Measurements from ENCODE around the gene FRAS1. TPM values are rescaled to one million over a fixed set of nuclear protein-coding genes. Genes with fewer than 3 reads are reported as not detected.
"Not testable (repeated sequence)": the region's sequence is repeated elsewhere in the genome, so short reads cannot be mapped to it uniquely, and the experiment has no call there.

Gene FRAS1, protein sequence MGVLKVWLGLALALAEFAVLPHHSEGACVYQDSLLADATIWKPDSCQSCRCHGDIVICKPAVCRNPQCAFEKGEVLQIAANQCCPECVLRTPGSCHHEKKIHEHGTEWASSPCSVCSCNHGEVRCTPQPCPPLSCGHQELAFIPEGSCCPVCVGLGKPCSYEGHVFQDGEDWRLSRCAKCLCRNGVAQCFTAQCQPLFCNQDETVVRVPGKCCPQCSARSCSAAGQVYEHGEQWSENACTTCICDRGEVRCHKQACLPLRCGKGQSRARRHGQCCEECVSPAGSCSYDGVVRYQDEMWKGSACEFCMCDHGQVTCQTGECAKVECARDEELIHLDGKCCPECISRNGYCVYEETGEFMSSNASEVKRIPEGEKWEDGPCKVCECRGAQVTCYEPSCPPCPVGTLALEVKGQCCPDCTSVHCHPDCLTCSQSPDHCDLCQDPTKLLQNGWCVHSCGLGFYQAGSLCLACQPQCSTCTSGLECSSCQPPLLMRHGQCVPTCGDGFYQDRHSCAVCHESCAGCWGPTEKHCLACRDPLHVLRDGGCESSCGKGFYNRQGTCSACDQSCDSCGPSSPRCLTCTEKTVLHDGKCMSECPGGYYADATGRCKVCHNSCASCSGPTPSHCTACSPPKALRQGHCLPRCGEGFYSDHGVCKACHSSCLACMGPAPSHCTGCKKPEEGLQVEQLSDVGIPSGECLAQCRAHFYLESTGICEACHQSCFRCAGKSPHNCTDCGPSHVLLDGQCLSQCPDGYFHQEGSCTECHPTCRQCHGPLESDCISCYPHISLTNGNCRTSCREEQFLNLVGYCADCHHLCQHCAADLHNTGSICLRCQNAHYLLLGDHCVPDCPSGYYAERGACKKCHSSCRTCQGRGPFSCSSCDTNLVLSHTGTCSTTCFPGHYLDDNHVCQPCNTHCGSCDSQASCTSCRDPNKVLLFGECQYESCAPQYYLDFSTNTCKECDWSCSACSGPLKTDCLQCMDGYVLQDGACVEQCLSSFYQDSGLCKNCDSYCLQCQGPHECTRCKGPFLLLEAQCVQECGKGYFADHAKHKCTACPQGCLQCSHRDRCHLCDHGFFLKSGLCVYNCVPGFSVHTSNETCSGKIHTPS (N-terminal part only)
- not detected for total RNA-seq

- CTCF ChIA-PET = interaction anchor here (1.4 kb wide), 1 partner anchor 12 kb away, joined by 3 read pairs; no protein-coding TSS in a partner anchor
- Mint-ChIP-seq H3K9me3 (no peaks in the 10 kb centered on the region), H3K36me3 (ENCODE audit: low read depth) (peaks cover 3% of the 10 kb centered on the region), H3K4me3 (peak within 1 kb of the TSS; percentile 59), H3K27me3 (peaks cover 74% of the 10 kb centered on the region), H3K4me1 (peaks cover 26% of the 10 kb centered on the region), H3K27ac (no peak within 1 kb of the TSS)
- POLR2A ChIA-PET = no interaction called here
- DNase-seq = no peak
These were observed at the start of gene FRAS1 for GRCh38 chr4:78057135-78057599. Gene FRAS1 (plus strand): TSS chr4:78057323. CDS start chr4:78058010, 687 bp downstream.

GRCh38 chr4:78011003-78011402, 46.1 kb upstream of the FRAS1 start:
- H3K9me3 Mint-ChIP-seq; H3K36me3 Mint-ChIP-seq (ENCODE audit: low read depth); POLR2A ChIA-PET; H3K4me1 Mint-ChIP-seq; H3K4me3 Mint-ChIP-seq; H3K27ac Mint-ChIP-seq; CTCF ChIA-PET; DNase-seq; H3K27me3 Mint-ChIP-seq: not testable (repeated sequence)

DNA sequence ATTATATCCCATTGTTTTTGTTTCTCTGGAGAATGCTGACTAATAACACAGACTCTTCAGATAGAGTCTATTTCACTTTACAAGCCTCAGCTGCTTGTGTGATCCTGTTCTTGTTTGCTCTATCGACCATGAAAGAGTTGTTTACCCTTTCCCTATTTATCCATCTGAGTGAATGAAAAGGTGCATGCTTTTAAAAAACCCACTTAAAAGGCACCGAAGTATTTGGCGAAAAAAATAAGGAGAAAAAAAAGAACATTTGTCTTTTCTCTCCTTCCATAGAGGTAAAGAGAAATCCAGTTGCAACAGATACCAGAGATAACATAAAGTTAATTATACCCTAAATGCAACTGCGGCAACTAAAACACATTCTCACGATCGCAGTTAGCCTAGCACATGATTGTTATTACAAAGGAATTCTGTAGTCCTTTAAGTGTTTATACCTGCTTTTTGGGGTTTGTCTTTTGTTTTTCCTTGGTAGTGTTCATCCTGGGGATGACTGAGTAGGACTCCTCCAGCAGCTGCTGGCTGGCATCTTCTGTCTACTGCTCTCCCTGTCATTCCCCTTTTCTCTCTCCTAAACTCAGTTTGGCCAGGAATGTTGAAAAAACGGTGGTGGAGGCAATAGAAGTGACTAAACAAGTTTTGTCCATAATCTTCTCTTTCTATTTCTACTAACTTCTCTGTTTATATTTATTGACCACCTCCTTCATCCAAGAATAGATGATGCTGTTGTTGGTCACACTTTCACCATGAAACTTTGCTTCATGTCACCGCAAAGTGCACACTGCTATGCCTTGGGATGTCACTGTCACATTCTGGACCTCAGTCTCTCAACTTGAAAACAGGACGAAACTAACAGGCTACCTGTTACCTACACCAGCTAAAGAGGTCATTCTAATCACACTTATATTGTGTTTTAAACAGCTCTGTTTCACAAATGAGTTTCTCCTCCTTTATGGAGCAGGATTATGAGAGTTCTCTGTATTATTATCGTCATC, 41.9 kb upstream of the FRAS1 start:
- Mint-ChIP-seq H3K9me3 (peaks cover 6% of the 10 kb centered on the region), H3K36me3 (ENCODE audit: low read depth) (no peaks in the 10 kb centered on the region), H3K27me3 (no peaks in the 10 kb centered on the region), H3K27ac (no peak overlapping the region), H3K4me3 (no peak overlapping the region), H3K4me1 (no peaks in the 10 kb centered on the region)
- ChIA-PET CTCF (no interaction called here), POLR2A (no interaction called here)
- no peak for DNase-seq

GRCh38 chr4:78018271-78019049, 38.7 kb upstream of the FRAS1 start:
- Mint-ChIP-seq H3K4me3 (no peak overlapping the region), H3K27me3 (no peaks in the 10 kb centered on the region), H3K36me3 (ENCODE audit: low read depth) (no peaks in the 10 kb centered on the region), H3K27ac (no peak overlapping the region), H3K9me3 (no peaks in the 10 kb centered on the region), H3K4me1 (no peaks in the 10 kb centered on the region)
- ChIA-PET CTCF (interaction anchor here (0.9 to 1.4 kb wide), 2 partner anchors 10 to 30 kb away, joined by 3 read pairs; no protein-coding TSS in a partner anchor), POLR2A (no interaction called here)
- no peak for DNase-seq

- no peaks in the 10 kb centered on the region for H3K36me3 Mint-ChIP-seq (ENCODE audit: low read depth)
- H3K27me3 Mint-ChIP-seq = no peaks in the 10 kb centered on the region
- no peaks in the 10 kb centered on the region for H3K9me3 Mint-ChIP-seq
- no peak overlapping the region for H3K27ac Mint-ChIP-seq
- H3K4me1 Mint-ChIP-seq = no peaks in the 10 kb centered on the region
- DNase-seq = no peak
- ChIA-PET POLR2A (no interaction called here), CTCF (interaction anchor here (0.9 to 1.4 kb wide), 2 partner anchors 9 to 29 kb away, joined by 3 read pairs; no protein-coding TSS in a partner anchor)
- H3K4me3 Mint-ChIP-seq = no peak overlapping the region
These were observed 37.7 kb upstream of the FRAS1 start for GRCh38 chr4:78019414-78019813.

DNA sequence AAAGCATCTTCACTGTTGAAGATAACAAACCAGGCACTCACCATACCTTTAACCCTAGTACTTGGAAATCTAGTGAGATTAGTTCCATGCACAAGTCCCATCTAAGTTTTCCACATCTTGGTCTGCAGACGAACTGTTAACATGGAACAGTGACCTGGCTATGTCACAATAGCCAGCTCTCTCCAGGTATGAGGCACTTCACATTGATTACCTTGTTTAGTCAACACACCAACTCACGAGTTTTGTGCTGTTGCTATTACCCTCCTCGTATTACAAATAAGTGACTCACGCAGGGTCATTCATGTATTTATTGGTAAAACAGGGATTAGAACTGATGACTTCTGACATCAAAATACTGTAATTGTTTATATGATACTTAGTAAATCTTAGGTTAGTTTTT, 36.4 kb upstream of the FRAS1 start:
- Mint-ChIP-seq H3K9me3 (no peaks in the 10 kb centered on the region), H3K27ac (no peak overlapping the region), H3K36me3 (ENCODE audit: low read depth) (no peaks in the 10 kb centered on the region), H3K4me3 (no peak overlapping the region), H3K27me3 (peaks cover 2% of the 10 kb centered on the region), H3K4me1 (no peaks in the 10 kb centered on the region)
- ChIA-PET CTCF (no interaction called here), POLR2A (no interaction called here)
- no peak for DNase-seq

GRCh38 chr4:78022517-78022916, 34.6 kb upstream of the FRAS1 start:
- H3K27me3 Mint-ChIP-seq = peaks cover 3% of the 10 kb centered on the region
- H3K4me1 Mint-ChIP-seq = no peaks in the 10 kb centered on the region
- DNase-seq = no peak
- POLR2A ChIA-PET = no interaction called here
- no peak overlapping the region for H3K27ac Mint-ChIP-seq
- H3K4me3 Mint-ChIP-seq = no peak overlapping the region
- no peaks in the 10 kb centered on the region for H3K36me3 Mint-ChIP-seq (ENCODE audit: low read depth)
- H3K9me3 Mint-ChIP-seq = no peaks in the 10 kb centered on the region
- CTCF ChIA-PET = no interaction called here

DNA sequence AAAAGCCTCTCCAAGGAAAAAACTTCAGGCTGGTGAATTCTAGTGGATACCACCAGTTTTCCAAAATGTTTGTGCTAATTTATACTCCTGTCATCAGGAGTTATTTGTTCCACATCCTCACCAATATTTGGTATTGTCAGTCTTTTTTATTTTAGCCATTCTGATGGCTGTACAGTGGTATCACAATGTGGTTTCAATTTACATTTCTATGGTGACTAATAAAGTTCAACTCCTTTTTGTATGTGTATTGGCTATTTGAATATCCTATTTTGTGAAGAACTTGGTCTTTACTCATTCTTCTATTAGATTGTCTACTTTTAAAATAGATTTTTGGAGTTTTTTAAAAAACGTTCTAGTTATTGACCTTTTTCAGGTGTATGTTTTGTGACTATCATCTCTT, 33.0 kb upstream of the FRAS1 start:
- no peak overlapping the region for H3K27ac Mint-ChIP-seq
- no peaks in the 10 kb centered on the region for H3K36me3 Mint-ChIP-seq (ENCODE audit: low read depth)
- CTCF ChIA-PET = no interaction called here
- no peaks in the 10 kb centered on the region for H3K9me3 Mint-ChIP-seq
- no peaks in the 10 kb centered on the region for H3K4me1 Mint-ChIP-seq
- H3K27me3 Mint-ChIP-seq = peaks cover 3% of the 10 kb centered on the region
- no peak overlapping the region for H3K4me3 Mint-ChIP-seq
- POLR2A ChIA-PET = no interaction called here
- DNase-seq = no peak

DNA sequence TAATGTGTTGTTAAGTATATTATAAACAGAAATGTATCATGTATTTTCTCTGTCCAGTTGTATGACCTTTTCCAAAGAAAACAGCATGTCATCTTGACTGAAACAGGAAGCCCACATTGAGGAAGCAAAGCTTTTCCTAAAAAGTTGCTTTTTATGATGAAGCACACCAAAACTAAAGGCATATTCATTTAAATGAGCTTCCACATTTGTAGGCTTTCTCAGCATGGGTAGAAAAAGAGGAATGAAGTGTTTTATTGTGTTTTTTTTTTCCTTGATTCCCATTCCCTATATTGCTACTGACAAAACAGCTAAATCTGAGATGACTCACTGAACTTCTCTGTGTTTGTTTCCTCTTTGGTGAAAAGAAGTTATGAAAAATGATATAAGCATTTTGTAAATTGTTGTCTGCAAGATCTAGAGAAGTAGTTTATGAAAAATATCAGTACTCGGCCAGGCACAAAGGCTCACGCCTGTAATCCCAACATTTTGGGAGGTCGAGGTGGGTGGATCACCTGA, 32.5 kb upstream of the FRAS1 start:
- Mint-ChIP-seq H3K9me3 (no peaks in the 10 kb centered on the region), H3K27ac (no peak overlapping the region), H3K27me3 (peaks cover 3% of the 10 kb centered on the region), H3K4me1 (no peaks in the 10 kb centered on the region), H3K36me3 (ENCODE audit: low read depth) (no peaks in the 10 kb centered on the region), H3K4me3 (no peak overlapping the region)
- no peak for DNase-seq
- CTCF ChIA-PET = no interaction called here
- POLR2A ChIA-PET = no interaction called here

GRCh38 chr4:78031417-78031950, 25.6 kb upstream of the FRAS1 start:
- no peaks in the 10 kb centered on the region for H3K36me3 Mint-ChIP-seq (ENCODE audit: low read depth)
- POLR2A ChIA-PET = no interaction called here
- peaks cover 3% of the 10 kb centered on the region for H3K27me3 Mint-ChIP-seq
- no peak for DNase-seq
- no peak overlapping the region for H3K27ac Mint-ChIP-seq
- no peak overlapping the region for H3K4me3 Mint-ChIP-seq
- no peaks in the 10 kb centered on the region for H3K4me1 Mint-ChIP-seq
- CTCF ChIA-PET = no interaction called here
- no peaks in the 10 kb centered on the region for H3K9me3 Mint-ChIP-seq

DNA sequence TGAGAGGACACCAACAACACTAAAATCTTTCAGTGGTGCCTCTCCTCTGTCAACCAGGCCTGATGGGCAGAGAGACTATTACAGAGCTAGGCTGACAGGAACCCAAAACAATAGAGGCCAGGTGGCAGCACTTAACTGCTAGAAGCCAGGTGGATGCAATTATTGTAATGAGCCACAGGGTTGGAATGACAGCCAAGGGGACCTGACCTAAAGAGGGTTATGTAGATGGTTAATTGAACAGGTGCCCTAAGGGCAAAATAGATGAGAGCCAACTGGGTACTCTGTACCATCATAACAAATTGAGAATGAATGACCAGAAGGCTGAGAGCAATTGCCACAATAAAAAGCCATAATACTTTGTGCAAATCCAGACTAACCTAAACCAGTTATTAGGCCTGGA, 24.7 kb upstream of the FRAS1 start:
- Mint-ChIP-seq H3K27me3 (peaks cover 3% of the 10 kb centered on the region), H3K36me3 (ENCODE audit: low read depth) (no peaks in the 10 kb centered on the region), H3K27ac (no peak overlapping the region), H3K4me1 (no peaks in the 10 kb centered on the region), H3K4me3 (no peak overlapping the region), H3K9me3 (no peaks in the 10 kb centered on the region)
- ChIA-PET POLR2A (no interaction called here), CTCF (no interaction called here)
- DNase-seq = no peak
